ENCODE results near the gene GAL3ST2. TPM values are rescaled to one million over a fixed set of nuclear protein-coding genes. Genes with fewer than 3 reads are reported as not detected.
"Not testable (repeated sequence)": the region's sequence is repeated elsewhere in the genome, so short reads cannot be mapped to it uniquely, and the experiment has no call there.

Gene GAL3ST2
- total and polyA plus RNA-seq, 4 donors: 0.40 TPM; not detected in 3

- Histone ChIP-seq H3K9ac (ENCODE audit: insufficient read depth in 1 of 2, low read length in 2 of 2) (no peak overlapping the region), H3K27ac (ENCODE audit: low read depth in 1 of 2, low read length in 1 of 2) (no peak overlapping the region), H3K27me3 (ENCODE audit: control insufficient read depth in 3 of 3, insufficient read depth in 3 of 3, low read length in 2 of 3) (no peaks in the 10 kb centered on the region), H3K4me1 (ENCODE audit: control insufficient read depth in 5 of 5, insufficient read depth in 5 of 5, low read length in 5 of 5) (peaks cover 0 to 3% (median 0%) of the 10 kb centered on the region in 5 donors), H3K36me3 (ENCODE audit: control insufficient read depth in 4 of 4, insufficient read depth in 4 of 4, low read length in 4 of 4) (peaks cover 0 to 14% (median 4%) of the 10 kb centered on the region in 4 donors), H3K9me3 (ENCODE audit: control insufficient read depth in 4 of 4, insufficient read depth in 3 of 4, low read length in 3 of 4) (no peaks in the 10 kb centered on the region), H3K4me3 (no peak overlapping the region)
- 93 to 94% methylated on average over 6 of the region's 6 CpGs for WGBS, 2 donors
- DNase-seq: no peak
- ATAC-seq (ENCODE audit: insufficient read depth, low FRiP score): no peak
- TF ChIP-seq CTCF (IDR thresholded peaks at IDR 0.05; ENCODE audit: control extremely low read depth, extremely low read depth): no peak
Measured at GRCh38 chr2:241729868-241730267, 46.8 kb upstream of the GAL3ST2 start.

GRCh38 chr2:241730671-241731293 lies 45.8 kb upstream of the GAL3ST2 start:
- Histone ChIP-seq H3K27me3 (ENCODE audit: control insufficient read depth in 3 of 3, insufficient read depth in 3 of 3, low read length in 2 of 3) (no peaks in the 10 kb centered on the region), H3K9ac (ENCODE audit: insufficient read depth in 1 of 2, low read length in 2 of 2) (no peak overlapping the region), H3K36me3 (ENCODE audit: control insufficient read depth in 4 of 4, insufficient read depth in 4 of 4, low read length in 4 of 4) (peaks cover 0 to 8% (median 0%) of the 10 kb centered on the region in 4 donors), H3K9me3 (ENCODE audit: control insufficient read depth in 4 of 4, insufficient read depth in 3 of 4, low read length in 3 of 4) (no peaks in the 10 kb centered on the region), H3K4me3 (no peak overlapping the region), H3K4me1 (ENCODE audit: control insufficient read depth in 5 of 5, insufficient read depth in 5 of 5, low read length in 5 of 5) (peaks cover 0 to 6% (median 0%) of the 10 kb centered on the region in 5 donors), H3K27ac (ENCODE audit: low read depth in 1 of 2, low read length in 1 of 2) (no peak overlapping the region)
- no peak for TF ChIP-seq CTCF (IDR thresholded peaks at IDR 0.05; ENCODE audit: control extremely low read depth, extremely low read depth)
- no peak for DNase-seq
- no peak for ATAC-seq (ENCODE audit: insufficient read depth, low FRiP score)
- 52 to 72% methylated on average over 12 of the region's 12 CpGs for WGBS, 2 donors

GRCh38 chr2:241732513-241733186 lies 44.0 kb upstream of the GAL3ST2 start:
- H3K27ac ChIP-seq (ENCODE audit: low read depth in 1 of 2, low read length in 1 of 2); H3K27me3 ChIP-seq (ENCODE audit: control insufficient read depth in 3 of 3, insufficient read depth in 3 of 3, low read length in 2 of 3); H3K4me3 ChIP-seq; H3K4me1 ChIP-seq (ENCODE audit: control insufficient read depth in 5 of 5, insufficient read depth in 5 of 5, low read length in 5 of 5); H3K9ac ChIP-seq (ENCODE audit: insufficient read depth in 1 of 2, low read length in 2 of 2); H3K9me3 ChIP-seq (ENCODE audit: control insufficient read depth in 4 of 4, insufficient read depth in 3 of 4, low read length in 3 of 4); H3K36me3 ChIP-seq (ENCODE audit: control insufficient read depth in 4 of 4, insufficient read depth in 4 of 4, low read length in 4 of 4); ATAC-seq (ENCODE audit: insufficient read depth, low FRiP score): not testable (repeated sequence)
- DNase-seq: peak; percentile 9 to 31 (median 30)
- 44 to 48% methylated on average over 19 to 25 of the region's 26 CpGs for WGBS, 2 donors

- H3K36me3 ChIP-seq (ENCODE audit: control insufficient read depth in 4 of 4, insufficient read depth in 4 of 4, low read length in 4 of 4): no peaks in the 10 kb centered on the region
- no peak overlapping the region for H3K4me3 ChIP-seq
- H3K9me3 ChIP-seq (ENCODE audit: control insufficient read depth in 4 of 4, insufficient read depth in 3 of 4, low read length in 3 of 4): no peaks in the 10 kb centered on the region
- H3K9ac ChIP-seq (ENCODE audit: insufficient read depth in 1 of 2, low read length in 2 of 2): no peak overlapping the region
- H3K27me3 ChIP-seq (ENCODE audit: control insufficient read depth in 3 of 3, insufficient read depth in 3 of 3, low read length in 2 of 3): no peaks in the 10 kb centered on the region
- no peak for ATAC-seq (ENCODE audit: insufficient read depth, low FRiP score)
- peaks cover 0 to 6% (median 0%) of the 10 kb centered on the region in 5 donors for H3K4me1 ChIP-seq (ENCODE audit: control insufficient read depth in 5 of 5, insufficient read depth in 5 of 5, low read length in 5 of 5)
- TF ChIP-seq CTCF (IDR thresholded peaks at IDR 0.05; ENCODE audit: control extremely low read depth, extremely low read depth): no peak
- 87 to 88% methylated on average over 23 of the region's 23 CpGs for WGBS, 2 donors
- no peak overlapping the region for H3K27ac ChIP-seq (ENCODE audit: low read depth in 1 of 2, low read length in 1 of 2)
- no peak for DNase-seq
Measured at GRCh38 chr2:241733391-241734207, 43.0 kb upstream of the GAL3ST2 start.
